Measurements from ENCODE around the gene MRPL38. TPM values are rescaled to one million over a fixed set of nuclear protein-coding genes. Genes with fewer than 3 reads are reported as not detected.
"Not testable (repeated sequence)": the region's sequence is repeated elsewhere in the genome, so short reads cannot be mapped to it uniquely, and the experiment has no call there.

Gene MRPL38
- total and polyA plus RNA-seq, 2 donors (not counting 1 experiment from before 2014, with no cell fraction given): 126 to 127 TPM

- H3K27ac ChIP-seq (ENCODE audit: low read length in 2 of 2); H3K9me3 Mint-ChIP-seq (ENCODE audit: insufficient read depth); H3K9me3 ChIP-seq (ENCODE audit: control extremely low read depth in 1 of 3, control insufficient read depth in 2 of 3, insufficient read depth in 1 of 3, low read length in 2 of 3); DNase-seq; H3K4me3 ChIP-seq (ENCODE audit: control extremely low read depth in 1 of 5, extremely low read depth in 1 of 5, insufficient read depth in 1 of 5, low read depth in 2 of 5, low read length in 4 of 5); H3K27me3 Mint-ChIP-seq; H3K27me3 ChIP-seq (replicated peaks in 1 of 4; ENCODE audit: control extremely low read depth in 1 of 4, control insufficient read depth in 3 of 4, insufficient read depth in 4 of 4, low read length in 3 of 4); H3K4me3 Mint-ChIP-seq; CTCF ChIA-PET; H3K9ac ChIP-seq (ENCODE audit: low read length); H3K27ac Mint-ChIP-seq; H3K4me2 ChIP-seq (replicated peaks; ENCODE audit: low read depth, low read length, poor library complexity, severe bottlenecking); ATAC-seq (ENCODE audit: low read depth); H2AFZ ChIP-seq (ENCODE audit: insufficient read depth, low read depth, low read length, poor library complexity, severe bottlenecking): not testable (repeated sequence)
- peaks cover 13 to 30% of the 10 kb centered on the region in 2 donors for H3K4me1 ChIP-seq (ENCODE audit: control insufficient read depth in 2 of 2, insufficient read depth in 2 of 2, low read length in 2 of 2)
- peaks cover 7 to 52% of the 10 kb centered on the region in 2 experiments for H3K36me3 ChIP-seq (replicated peaks in 1 of 2; ENCODE audit: control extremely low read depth in 1 of 2, control insufficient read depth in 1 of 2, extremely low read depth in 1 of 2, insufficient read depth in 2 of 2, low read length in 1 of 2)
- POLR2A ChIA-PET: interaction anchor here (0.9 kb wide), 1 partner anchor 28 kb away, joined by 3 read pairs; no protein-coding TSS in a partner anchor
- intact Hi-C loops (cut with micrococcal nuclease): loop anchor here (10.0 kb wide), 1 partner anchor 187 kb away; the partner anchor contains the start of genes RECQL5 and SAP30BP
- peaks cover 18% of the 10 kb centered on the region for H4K20me1 ChIP-seq (ENCODE audit: control insufficient read depth, insufficient read depth, low read length, poor library complexity, severe bottlenecking)
- peaks cover 63% of the 10 kb centered on the region for H3K79me2 ChIP-seq (ENCODE audit: control insufficient read depth, insufficient read depth, low read length)
- H3K4me1 Mint-ChIP-seq: peaks cover 29% of the 10 kb centered on the region
- WGBS (ENCODE audit: insufficient coverage): 95% methylated on average over 13 of the region's 15 CpGs
Observed at GRCh38 chr17:75851693-75851991, 53.0 kb downstream of the MRPL38 start.

DNA sequence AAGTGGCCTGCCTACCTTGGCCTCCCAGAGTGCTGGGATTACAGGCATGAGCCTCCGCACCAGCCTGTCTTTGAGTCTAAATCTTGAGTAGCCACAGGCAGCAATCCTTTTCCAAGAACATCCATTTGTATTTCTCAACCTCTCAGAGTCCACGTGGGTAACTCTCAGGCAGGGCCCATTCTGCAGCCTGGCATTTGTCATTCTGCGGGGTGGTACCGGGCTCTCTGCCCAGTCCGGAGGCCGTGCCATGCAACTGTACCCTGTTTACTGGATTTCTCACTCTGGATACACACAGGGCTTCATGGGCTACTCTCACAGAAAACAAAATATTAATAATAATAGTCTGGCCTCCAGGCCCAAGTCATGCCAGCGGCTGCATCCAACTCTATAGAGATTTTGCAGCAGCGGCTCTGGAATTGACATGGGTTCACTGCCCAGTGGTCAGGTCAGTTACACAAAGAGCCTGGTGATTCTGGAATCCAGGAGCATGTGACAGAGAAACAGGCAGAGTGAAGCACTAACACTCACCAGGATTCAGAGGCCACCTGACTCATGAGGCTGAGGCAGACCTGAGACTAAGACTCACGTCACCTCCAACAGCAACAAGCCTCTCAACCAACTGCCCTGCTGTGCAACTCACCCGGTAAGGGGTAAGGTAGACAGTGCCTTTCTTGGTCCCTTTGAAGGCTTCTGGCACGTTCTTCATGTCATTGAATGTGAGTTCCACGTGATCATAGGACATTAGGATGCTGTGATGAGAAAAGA lies 53.6 kb downstream of the MRPL38 start:
- Mint-ChIP-seq H3K4me3 (no peak overlapping the region), H3K27ac (no peak overlapping the region), H3K4me1 (peaks cover 24% of the 10 kb centered on the region), H3K27me3 (no peaks in the 10 kb centered on the region), H3K9me3 (ENCODE audit: insufficient read depth) (no peaks in the 10 kb centered on the region)
- ATAC-seq (ENCODE audit: low read depth) (no peak), DNase-seq (no peak)
- no peaks in the 10 kb centered on the region for H3K9me3 ChIP-seq (ENCODE audit: control extremely low read depth in 1 of 3, control insufficient read depth in 2 of 3, insufficient read depth in 1 of 3, low read length in 2 of 3)
- peaks cover 59% of the 10 kb centered on the region for H3K79me2 ChIP-seq (ENCODE audit: control insufficient read depth, insufficient read depth, low read length)
- H3K4me1 ChIP-seq (ENCODE audit: control insufficient read depth in 2 of 2, insufficient read depth in 2 of 2, low read length in 2 of 2): peaks cover 8 to 25% of the 10 kb centered on the region in 2 donors
- intact Hi-C loops (cut with micrococcal nuclease): loop anchor here (10.0 kb wide), 1 partner anchor 186 kb away; the partner anchor contains the start of genes RECQL5 and SAP30BP
- no peak overlapping the region for H3K4me2 ChIP-seq (replicated peaks; ENCODE audit: low read depth, low read length, poor library complexity, severe bottlenecking)
- no peak overlapping the region for H3K9ac ChIP-seq (ENCODE audit: low read length)
- no peaks in the 10 kb centered on the region for H3K27me3 ChIP-seq (replicated peaks in 1 of 4; ENCODE audit: control extremely low read depth in 1 of 4, control insufficient read depth in 3 of 4, insufficient read depth in 4 of 4, low read length in 3 of 4)
- H4K20me1 ChIP-seq (ENCODE audit: control insufficient read depth, insufficient read depth, low read length, poor library complexity, severe bottlenecking): peaks cover 18% of the 10 kb centered on the region
- CTCF ChIA-PET: interaction anchor here (2.1 to 5.7 kb wide), 2 partner anchors 27 to 87 kb away, joined by 5 to 36 read pairs; partner anchors contain the start of genes GALK1 and TRIM47
- POLR2A ChIA-PET: interaction anchor here (0.9 kb wide), 1 partner anchor 28 kb away, joined by 3 read pairs; no protein-coding TSS in a partner anchor
- WGBS (ENCODE audit: insufficient coverage): 99% methylated on average over 12 of the region's 12 CpGs
- no peak overlapping the region for H3K27ac ChIP-seq (ENCODE audit: low read length in 2 of 2)
- H3K4me3 ChIP-seq (ENCODE audit: control extremely low read depth in 1 of 5, extremely low read depth in 1 of 5, insufficient read depth in 1 of 5, low read depth in 2 of 5, low read length in 4 of 5): no peak overlapping the region
- no peak for TF ChIP-seq EZH2 (IDR thresholded peaks at IDR 0.05; ENCODE audit: borderline replicate concordance, insufficient read depth, low read depth, low read length, poor library complexity, severe bottlenecking)
- no peak for TF ChIP-seq CTCF (IDR thresholded peaks at IDR 0.05)
- H2AFZ ChIP-seq (ENCODE audit: insufficient read depth, low read depth, low read length, poor library complexity, severe bottlenecking): no peak overlapping the region
- H3K36me3 ChIP-seq (replicated peaks in 1 of 2; ENCODE audit: control extremely low read depth in 1 of 2, control insufficient read depth in 1 of 2, extremely low read depth in 1 of 2, insufficient read depth in 2 of 2, low read length in 1 of 2): peaks cover 7 to 58% of the 10 kb centered on the region in 2 experiments
